A673 (cell line): ENCODE results near the gene SHANK1.

Experiments
- CTCF ChIP-seq: fragments of 300-800, 200-600 bp; sonication (generic); conservative IDR thresholded peaks from 2 replicates; pipeline ENCODE4 v1.5.1; 2017; ENCODE audit warnings: low read depth, mild to moderate bottlenecking, antibody characterized with exemption, low read length, moderate library complexity, mixed read lengths
- EZH2 ChIP-seq: fragments of 200-600 bp; sonication (generic); IDR thresholded peaks from 2 replicates; pipeline ENCODE4 v1.6.1; 2017; ENCODE audit warnings: borderline replicate concordance, low read depth, mild to moderate bottlenecking, mixed read lengths, antibody characterized with exemption, low read length; ENCODE audit not compliant: poor library complexity, severe bottlenecking

GRCh38 chr19:50735869-50736268 lies 16.3 kb upstream of the SHANK1 start:
- TF ChIP-seq CTCF (no peak), EZH2 (no peak)
